ENCODE results near the gene TUFT1. TPM values are rescaled to one million over a fixed set of nuclear protein-coding genes. Genes with fewer than 3 reads are reported as not detected.

The TUFT1 gene
- total RNA-seq, 2 donors from 2014 or later: 15.2 to 29.0 TPM

- WGBS: 77% methylated on average over 3 of the region's 3 CpGs
- TF ChIP-seq POLR2A (IDR thresholded peaks at IDR 0.05): no peak
- no peak for TF ChIP-seq CTCF (IDR thresholded peaks at IDR 0.05)
- TF ChIP-seq POLR2AphosphoS5 (IDR thresholded peaks at IDR 0.05): no peak
Measured at GRCh38 chr1:151606857-151607256, 66.7 kb downstream of the TUFT1 start.

GRCh38 chr1:151610142-151610541, 70.0 kb downstream of the TUFT1 start:
- H3K27me3 ChIP-seq (replicated peaks; ENCODE audit: insufficient read depth): no peaks in the 10 kb centered on the region
- no peak overlapping the region for H3K27ac ChIP-seq
- TF ChIP-seq POLR2A (IDR thresholded peaks at IDR 0.05): no peak
- no peak for TF ChIP-seq POLR2AphosphoS5 (IDR thresholded peaks at IDR 0.05)
- TF ChIP-seq CTCF (IDR thresholded peaks at IDR 0.05): no peak
- intact Hi-C loops (cut with DNase I): loop anchor here (10.0 kb wide), 1 partner anchor 75 kb away; no protein-coding TSS in a partner anchor
- no peaks in the 10 kb centered on the region for H3K9me3 ChIP-seq
- 95% methylated on average over 3 of the region's 3 CpGs for WGBS
- no peaks in the 10 kb centered on the region for H3K4me1 ChIP-seq (replicated peaks)
- H3K4me3 ChIP-seq: no peak overlapping the region
- DNase-seq (ENCODE audit: low spot score): no peak
- H3K36me3 ChIP-seq: no peaks in the 10 kb centered on the region

More at GRCh38 chr1:151606857-151607256, 66.7 kb downstream of the TUFT1 start:
- intact Hi-C loops (cut with DNase I): loop anchor here (5.0 kb wide), 1 partner anchor 115 kb away; the partner anchor contains the start of gene RIIAD1
- no peaks in the 10 kb centered on the region for H3K9me3 ChIP-seq
- no peak overlapping the region for H3K27ac ChIP-seq
- no peak overlapping the region for H3K4me3 ChIP-seq
- DNase-seq (ENCODE audit: low spot score): no peak
- H3K4me1 ChIP-seq (replicated peaks): no peaks in the 10 kb centered on the region
- H3K36me3 ChIP-seq: no peaks in the 10 kb centered on the region
- H3K27me3 ChIP-seq (replicated peaks; ENCODE audit: insufficient read depth): no peaks in the 10 kb centered on the region

- Histone ChIP-seq H3K9me3 (no peaks in the 10 kb centered on the region), H3K4me1 (replicated peaks) (no peaks in the 10 kb centered on the region), H3K36me3 (no peaks in the 10 kb centered on the region), H3K27ac (peak overlapping the region; percentile 91 to 95), H3K4me3 (peak overlapping the region in 1 of 2 donors; percentile 94), H3K27me3 (replicated peaks; ENCODE audit: insufficient read depth) (no peaks in the 10 kb centered on the region)
- TF ChIP-seq POLR2A (IDR thresholded peaks at IDR 0.05) (no peak), POLR2AphosphoS5 (IDR thresholded peaks at IDR 0.05) (no peak), CTCF (IDR thresholded peaks at IDR 0.05) (no peak)
- DNase-seq (ENCODE audit: low spot score): peak; percentile 43
- WGBS: 13% methylated on average over 6 of the region's 6 CpGs
- intact Hi-C loops (cut with DNase I): loop anchor here (10.0 kb wide), 1 partner anchor 73 kb away; no protein-coding TSS in a partner anchor
Measured at GRCh38 chr1:151611288-151611790, 71.2 kb downstream of the TUFT1 start.

GRCh38 chr1:151611832-151612500, 71.9 kb downstream of the TUFT1 start, which contains the start of gene SNX27:
Gene SNX27, plus strand, starts transcription at chr1:151612050. Its CDS starts 152 bp downstream, at chr1:151612202.
- peak; percentile 92 for DNase-seq (ENCODE audit: low spot score)
- Histone ChIP-seq H3K4me1 (replicated peaks) (no peaks in the 10 kb centered on the region), H3K27ac (peak within 1 kb of the TSS; percentile 91 to 95), H3K4me3 (peak within 1 kb of the TSS; percentile 94 to 99), H3K27me3 (replicated peaks; ENCODE audit: insufficient read depth) (no peaks in the 10 kb centered on the region), H3K36me3 (no peaks in the 10 kb centered on the region), H3K9me3 (no peaks in the 10 kb centered on the region)
- intact Hi-C loops (cut with DNase I): loop anchor here (10.0 kb wide), 1 partner anchor 73 kb away; no protein-coding TSS in a partner anchor
- peak in 1 of 4 experiments; percentile 6 for TF ChIP-seq CTCF (IDR thresholded peaks at IDR 0.05)
- TF ChIP-seq POLR2A (IDR thresholded peaks at IDR 0.05): peak; percentile 77
- TF ChIP-seq POLR2AphosphoS5 (IDR thresholded peaks at IDR 0.05): peak; percentile 38
- under 1% methylated on average over 69 of the region's 79 CpGs for WGBS
